K562 (cell line): ENCODE results near the gene PRDX1. TPM values are rescaled to one million over a fixed set of nuclear protein-coding genes. Genes with fewer than 3 reads are reported as not detected.

Experiments used
- BDP1 ChIP-seq: IDR thresholded peaks from 3 replicates; pipeline ENCODE4 v1.6.1; 2011; ENCODE audit not compliant: insufficient read length, insufficient read depth
- DDX20 ChIP-seq: fragments of 450-650 bp; IDR thresholded peaks from 2 replicates; pipeline ENCODE4 v1.6.1; 2016; ENCODE audit warnings: missing genetic modification characterization, low read depth, mild to moderate bottlenecking, missing compliant biosample characterization, moderate library complexity
- DPF2 ChIP-seq: fragments of 450-650 bp; IDR thresholded peaks from 2 replicates; pipeline ENCODE4 v1.6.1; 2016
- ETS1 ChIP-seq: conservative IDR thresholded peaks from 2 replicates; pipeline ENCODE4 v1.6.1; 2011; ENCODE audit warnings: low read depth, mild to moderate bottlenecking, low read length; ENCODE audit not compliant: control insufficient read depth
- HNRNPLL ChIP-seq: fragments of 200-400 bp; formaldehyde crosslinking; IDR thresholded peaks from 2 replicates; pipeline ENCODE4 v1.6.1; 2017; ENCODE audit warnings: low read length, low read depth, mild to moderate bottlenecking; ENCODE audit not compliant: poor library complexity, severe bottlenecking
- MAX ChIP-seq: sonication (generic); formaldehyde crosslinking; IDR thresholded peaks from 2 replicates; pipeline ENCODE4 v1.9.0; 2022; ENCODE audit warnings: mild to moderate bottlenecking, missing genetic modification reagents
- MBD1 ChIP-seq: fragments of 250-450 bp; sonication (Bioruptor Pico); IDR thresholded peaks from 2 replicates; pipeline ENCODE4 v1.8.0; 2022; ENCODE audit warnings: inconsistent platforms
- MEIS2 ChIP-seq: fragments of 450-650 bp; IDR thresholded peaks from 2 replicates; pipeline ENCODE4 v1.6.1; 2014; ENCODE audit warnings: mild to moderate bottlenecking; ENCODE audit not compliant: partially characterized antibody
- NR0B1 ChIP-seq: fragments of 450-650 bp; IDR thresholded peaks from one replicate; pipeline ENCODE4 v1.6.1; 2018; ENCODE audit warnings: mild to moderate bottlenecking, moderate library complexity; ENCODE audit not compliant: partially characterized antibody
- PHF21A ChIP-seq: fragments of 450-650 bp; IDR thresholded peaks from 2 replicates; pipeline ENCODE4 v1.6.1; 2017; ENCODE audit warnings: low read depth, borderline replicate concordance
- POLR2A ChIP-seq: fragments of 450-650 bp; conservative IDR thresholded peaks from 2 replicates; pipeline ENCODE4 v1.6.1; 2016
- RFX1 ChIP-seq: fragments of 450-650 bp; IDR thresholded peaks from 2 replicates; pipeline ENCODE4 v1.6.1; 2016; ENCODE audit warnings: mild to moderate bottlenecking, moderate library complexity
- SRSF1 ChIP-seq: fragments of 200-400 bp; formaldehyde crosslinking; IDR thresholded peaks from 2 replicates; pipeline ENCODE4 v1.6.1; 2017; ENCODE audit warnings: mild to moderate bottlenecking, low read depth, low read length, moderate library complexity
- THAP12 ChIP-seq: fragments of 250-450 bp; sonication (Bioruptor Pico); IDR thresholded peaks from 2 replicates; pipeline ENCODE4 v1.9.0; 2021; ENCODE audit warnings: mild to moderate bottlenecking, inconsistent platforms
- U2AF2 ChIP-seq: fragments of 200-400 bp; formaldehyde crosslinking; optimal IDR thresholded peaks from 2 replicates; pipeline ENCODE3; 2017; ENCODE audit warnings: low read depth, mild to moderate bottlenecking, low read length
- XRCC4 ChIP-seq: IDR thresholded peaks from one replicate; pipeline ENCODE4 v1.6.1; 2011; ENCODE audit not compliant: insufficient read depth, insufficient read length; ENCODE audit errors: extremely low read depth
- ZC3H8 ChIP-seq: fragments of 450-650 bp; IDR thresholded peaks from 2 replicates; pipeline ENCODE4 v1.6.1; 2017
- ZNF174 ChIP-seq: fragments of 250-450 bp; sonication (Bioruptor Pico); IDR thresholded peaks from 2 replicates; pipeline ENCODE4 v1.4.0; 2020; ENCODE audit warnings: mild to moderate bottlenecking
- ZNF239 ChIP-seq: fragments of 250-450 bp; sonication (Bioruptor Pico); IDR thresholded peaks from 2 replicates; pipeline ENCODE4 v1.4.0; 2020; ENCODE audit warnings: mild to moderate bottlenecking
- polyA plus RNA-seq, 8 experiments: library from polyadenylated mRNA; depleted of rRNA in 4 of 8; stranded (reverse) in 5 of 8; unstranded in 3 of 8; fragments of >200 nt; fragmentation: Nextera tagmentation in 2 of 8; fragmentation: Illumina TruSeq in 1 of 8; extraction: Ambion mirVana in 2 of 8; extraction: Trizol in 1 of 8; gene quantifications; 2 replicates each; pipeline versions ENCODE4 v1.2.1 to v1.2.3, GENCODE V29; 2011 to 2014; ENCODE audit warnings: inconsistent platforms in 1 of 8, missing spikeins in 1 of 8
- total RNA-seq, 7 experiments: library from RNA; depleted of rRNA in 6 of 7; stranded (reverse); fragments of >200 nt in 6 of 7; fragmentation: Illumina TruSeq in 2 of 7; extraction: Trizol in 2 of 7; gene quantifications; 2 replicates each; pipeline versions ENCODE4 v1.2.1 to v1.2.3, GENCODE V29; 2011 to 2021; ENCODE audit warnings: low replicate concordance in 1 of 7

Gene PRDX1
- total and polyA plus RNA-seq, 9 of the 15 experiments (the other 6 are each of a cell fraction or from before 2014, with no cell fraction given), result 748 to 2,388 (median 1,045) TPM

GRCh38 chr1:45550401-45551351 is 29.0 kb upstream of the PRDX1 start, which contains the start of gene AKR1A1 (continued):
- TF ChIP-seq ZNF239 (CRISPR knock-in tag), result no peak
- peak; percentile 96 for TF ChIP-seq POLR2A
- peak; percentile 42; the same call in 1 of the 2 replicates for TF ChIP-seq MBD1
- TF ChIP-seq XRCC4, result no peak
- no peak for TF ChIP-seq NR0B1
- no peak for TF ChIP-seq SRSF1
- no peak for TF ChIP-seq ZC3H8
- peak; percentile 99 for TF ChIP-seq MAX (CRISPR knock-in tag)
- peak; percentile 87 for TF ChIP-seq ETS1
- TF ChIP-seq RFX1, result no peak
- TF ChIP-seq HNRNPLL, result peak; percentile 28
- TF ChIP-seq ZNF174 (CRISPR knock-in tag), result no peak
- no peak for TF ChIP-seq DPF2
- peak; percentile 51; the same call in 1 of the 2 replicates for TF ChIP-seq DDX20 (tag)
- 0 out of 2 replicates have a peak, but pooled peaks have one; percentile 64 for TF ChIP-seq THAP12 (CRISPR knock-in tag)
- no peak for TF ChIP-seq U2AF2
- no peak for TF ChIP-seq BDP1
- TF ChIP-seq MEIS2, result no peak
- no peak for TF ChIP-seq PHF21A
